HEK293T (cell line): ENCODE results near the gene SOBP.

Experiments
- ARNT ChIP-seq: fragments of 450-650 bp; IDR thresholded peaks from 2 replicates; pipeline ENCODE4 v1.6.1; 2017; ENCODE audit warnings: mild to moderate bottlenecking
- BHLHE40 ChIP-seq: fragments of 450-650 bp; IDR thresholded peaks from 2 replicates; pipeline ENCODE4 v1.6.1; 2016; ENCODE audit warnings: mild to moderate bottlenecking, moderate library complexity, borderline replicate concordance
- ELF4 ChIP-seq: fragments of 450-650 bp; IDR thresholded peaks from 2 replicates; pipeline ENCODE4 v1.6.1; 2017; ENCODE audit warnings: antibody characterized with exemption
- FOXA1 ChIP-seq: fragments of 450-650 bp; IDR thresholded peaks from 2 replicates; pipeline ENCODE4 v1.6.1; 2016; ENCODE audit warnings: mild to moderate bottlenecking
- FOXK2 ChIP-seq: fragments of 450-650 bp; IDR thresholded peaks from 2 replicates; pipeline ENCODE4 v1.6.1; 2016; ENCODE audit warnings: mild to moderate bottlenecking
- FOXM1 ChIP-seq: fragments of 450-650 bp; IDR thresholded peaks from 2 replicates; pipeline ENCODE4 v1.6.1; 2017; ENCODE audit warnings: mild to moderate bottlenecking, borderline replicate concordance
- LEF1 ChIP-seq: fragments of 450-650 bp; IDR thresholded peaks from 2 replicates; pipeline ENCODE4 v1.6.1; 2017; ENCODE audit warnings: mild to moderate bottlenecking, borderline replicate concordance
- NFRKB ChIP-seq: fragments of 450-650 bp; IDR thresholded peaks from 2 replicates; pipeline ENCODE4 v1.6.1; 2016; ENCODE audit warnings: mild to moderate bottlenecking, moderate library complexity
- SP1 ChIP-seq: fragments of 450-650 bp; IDR thresholded peaks from 2 replicates; pipeline ENCODE4 v1.6.1; 2017
- SUZ12 ChIP-seq: fragments of 450-650 bp; IDR thresholded peaks from 2 replicates; pipeline ENCODE4 v1.6.1; 2016; ENCODE audit warnings: mild to moderate bottlenecking
- TARDBP ChIP-seq: fragments of 450-650 bp; IDR thresholded peaks from 2 replicates; pipeline ENCODE4 v1.6.1; 2016
- ZNF384 ChIP-seq: fragments of 450-650 bp; IDR thresholded peaks from 2 replicates; pipeline ENCODE4 v1.6.1; 2016
- TF ChIP-seq, protein P1 (sequence below): fragments of 450-650 bp; IDR thresholded peaks from 2 replicates; pipeline ENCODE4 v1.6.1; 2016

- TF ChIP-seq SP1 (no peak), FOXA1 (no peak), BHLHE40 (no peak), FOXM1 (no peak), ZNF384 (no peak), SUZ12 (no peak), ARNT (no peak), FOXK2 (no peak), TARDBP (no peak), ELF4 (no peak), NFRKB (no peak), LEF1 (no peak)
- TF ChIP-seq, protein P1, sequence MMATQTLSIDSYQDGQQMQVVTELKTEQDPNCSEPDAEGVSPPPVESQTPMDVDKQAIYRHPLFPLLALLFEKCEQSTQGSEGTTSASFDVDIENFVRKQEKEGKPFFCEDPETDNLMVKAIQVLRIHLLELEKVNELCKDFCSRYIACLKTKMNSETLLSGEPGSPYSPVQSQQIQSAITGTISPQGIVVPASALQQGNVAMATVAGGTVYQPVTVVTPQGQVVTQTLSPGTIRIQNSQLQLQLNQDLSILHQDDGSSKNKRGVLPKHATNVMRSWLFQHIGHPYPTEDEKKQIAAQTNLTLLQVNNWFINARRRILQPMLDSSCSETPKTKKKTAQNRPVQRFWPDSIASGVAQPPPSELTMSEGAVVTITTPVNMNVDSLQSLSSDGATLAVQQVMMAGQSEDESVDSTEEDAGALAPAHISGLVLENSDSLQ = no peak
Measured at GRCh38 chr6:107547451-107547840, 57.5 kb downstream of the SOBP start.
